GM12872 (cell line): Measurements from ENCODE around the gene EDDM13.

ENCODE experiments used
- TF ChIP-seq, protein P1 (sequence below): IDR thresholded peaks from 3 replicates; pipeline ENCODE4 v1.5.1; 2011; ENCODE audit warnings: low read depth, mild to moderate bottlenecking, low read length, moderate library complexity; ENCODE audit not compliant: insufficient read depth

EDDM13 gene

DNA sequence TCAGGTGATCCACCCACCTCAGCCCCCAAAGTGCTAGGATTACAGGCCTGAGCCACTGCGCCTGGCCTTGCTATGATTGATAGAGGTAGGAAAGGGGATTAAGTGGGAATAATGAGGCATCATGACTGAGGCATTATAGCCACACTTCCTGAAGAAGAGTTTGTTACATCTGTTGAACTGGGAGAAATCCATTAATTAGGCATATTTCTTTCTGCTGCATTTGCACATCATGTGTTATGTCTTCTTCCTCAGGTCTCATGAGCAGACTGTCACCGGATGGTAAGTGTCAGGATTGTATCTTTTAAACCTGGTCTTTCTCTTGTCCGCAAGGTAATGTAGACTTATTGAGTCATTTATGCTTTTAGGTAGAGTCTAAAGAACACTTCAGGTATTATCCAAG lies 12.2 kb downstream of the EDDM13 start:
- TF ChIP-seq, protein P1, sequence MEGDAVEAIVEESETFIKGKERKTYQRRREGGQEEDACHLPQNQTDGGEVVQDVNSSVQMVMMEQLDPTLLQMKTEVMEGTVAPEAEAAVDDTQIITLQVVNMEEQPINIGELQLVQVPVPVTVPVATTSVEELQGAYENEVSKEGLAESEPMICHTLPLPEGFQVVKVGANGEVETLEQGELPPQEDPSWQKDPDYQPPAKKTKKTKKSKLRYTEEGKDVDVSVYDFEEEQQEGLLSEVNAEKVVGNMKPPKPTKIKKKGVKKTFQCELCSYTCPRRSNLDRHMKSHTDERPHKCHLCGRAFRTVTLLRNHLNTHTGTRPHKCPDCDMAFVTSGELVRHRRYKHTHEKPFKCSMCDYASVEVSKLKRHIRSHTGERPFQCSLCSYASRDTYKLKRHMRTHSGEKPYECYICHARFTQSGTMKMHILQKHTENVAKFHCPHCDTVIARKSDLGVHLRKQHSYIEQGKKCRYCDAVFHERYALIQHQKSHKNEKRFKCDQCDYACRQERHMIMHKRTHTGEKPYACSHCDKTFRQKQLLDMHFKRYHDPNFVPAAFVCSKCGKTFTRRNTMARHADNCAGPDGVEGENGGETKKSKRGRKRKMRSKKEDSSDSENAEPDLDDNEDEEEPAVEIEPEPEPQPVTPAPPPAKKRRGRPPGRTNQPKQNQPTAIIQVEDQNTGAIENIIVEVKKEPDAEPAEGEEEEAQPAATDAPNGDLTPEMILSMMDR, result no peak

DNA sequence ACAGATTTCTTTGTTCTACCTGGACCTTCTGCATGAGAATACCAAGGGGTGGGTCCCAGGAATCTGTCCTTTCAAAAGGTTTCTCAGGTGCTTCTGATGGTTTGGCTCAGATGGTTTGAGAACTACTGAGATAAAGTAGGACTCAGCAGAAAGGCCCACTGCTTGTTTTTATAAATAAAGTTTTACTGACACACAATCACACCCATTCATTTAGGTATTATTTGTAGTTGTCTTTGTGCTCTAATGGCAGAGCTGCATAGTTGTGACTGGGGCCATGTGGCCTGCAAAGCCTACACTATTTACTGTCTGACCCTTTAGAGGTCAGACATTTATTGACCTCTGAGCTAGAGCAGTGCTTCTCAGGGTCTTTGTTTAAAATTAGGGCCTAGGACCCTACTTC lies 17.6 kb downstream of the EDDM13 start:
- TF ChIP-seq, protein P1, result no peak

- TF ChIP-seq, protein P1, result no peak
Measured at GRCh38 chr19:56291867-56292266, 19.3 kb downstream of the EDDM13 start.

DNA sequence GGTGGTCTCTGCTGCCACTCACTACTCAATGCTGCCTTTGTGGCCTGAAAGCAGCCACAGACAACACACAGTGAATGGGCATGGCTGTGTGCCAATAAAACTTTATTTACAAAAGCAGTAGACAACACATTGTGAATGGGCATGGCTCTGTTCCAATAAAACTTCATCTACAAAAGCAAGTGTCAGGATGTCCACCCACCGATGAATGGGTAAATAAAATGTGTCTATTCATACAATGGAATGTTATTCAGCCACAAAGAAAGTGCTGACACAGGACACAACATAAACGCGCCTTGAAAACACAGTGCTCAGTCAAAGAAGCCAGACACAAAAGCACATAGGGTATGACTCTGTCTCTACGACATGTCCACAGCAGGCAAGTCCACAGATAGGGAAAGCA lies 22.0 kb downstream of the EDDM13 start:
- TF ChIP-seq, protein P1, result no peak

GRCh38 chr19:56295531-56296455 lies 23.2 kb downstream of the EDDM13 start:
- TF ChIP-seq, protein P1, result no peak

DNA sequence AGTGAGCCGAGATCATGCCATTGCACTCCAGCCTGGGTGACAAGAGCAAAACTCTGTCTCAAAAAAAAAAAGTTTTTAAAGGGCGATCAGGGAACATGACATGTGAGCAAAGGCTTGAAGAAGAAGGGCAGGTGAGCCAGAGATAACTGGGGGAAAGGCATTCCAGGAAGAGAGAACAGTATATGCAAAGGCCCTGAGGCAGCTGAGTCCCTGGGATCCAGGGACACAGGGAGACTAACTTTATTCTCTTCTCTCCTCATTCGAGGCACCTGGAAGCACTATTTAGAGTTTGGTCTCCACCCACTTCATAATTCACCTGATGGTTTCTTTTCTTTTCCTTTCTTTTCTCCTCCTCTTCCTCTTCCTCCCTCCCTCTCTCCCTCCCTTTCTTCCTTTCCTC lies 24.5 kb downstream of the EDDM13 start:
- TF ChIP-seq, protein P1, result no peak

- TF ChIP-seq, protein P1, result no peak
Measured at GRCh38 chr19:56299688-56300087, 27.1 kb downstream of the EDDM13 start.
